Measurements from ENCODE around the gene CAMTA1. TPM values are rescaled to one million over a fixed set of nuclear protein-coding genes. Genes with fewer than 3 reads are reported as not detected.

Gene CAMTA1
- polyA plus RNA-seq, 5 donors, result 41.0 to 56.5 (median 48.5) TPM

- no peak for DNase-seq
Observed at GRCh38 chr1:7187112-7187493, 401.8 kb downstream of the CAMTA1 start.

GRCh38 chr1:7190261-7190660, 405.0 kb downstream of the CAMTA1 start:
- DNase-seq, result no peak

- no peak for DNase-seq
Observed at GRCh38 chr1:7192453-7192852, 407.2 kb downstream of the CAMTA1 start.

GRCh38 chr1:7196036-7196911, 411.0 kb downstream of the CAMTA1 start:
- DNase-seq, result no peak

- DNase-seq, result no peak
Observed at GRCh38 chr1:7198664-7199063, 413.4 kb downstream of the CAMTA1 start.

GRCh38 chr1:7199077-7199779, 414.0 kb downstream of the CAMTA1 start:
- DNase-seq, result no peak

- DNase-seq, result peak in 1 of 2 donors; percentile 8
Observed at GRCh38 chr1:7207875-7208646, 422.8 kb downstream of the CAMTA1 start.

GRCh38 chr1:7208647-7209180, 423.5 kb downstream of the CAMTA1 start:
- DNase-seq, result no peak

GRCh38 chr1:7209336-7209735, 424.1 kb downstream of the CAMTA1 start:
- DNase-seq, result no peak

GRCh38 chr1:7218210-7218832, 433.1 kb downstream of the CAMTA1 start:
- peak in 1 of 2 donors; percentile 4 for DNase-seq

- no peak for DNase-seq
Observed at GRCh38 chr1:7219031-7219430, 433.8 kb downstream of the CAMTA1 start.

GRCh38 chr1:7220007-7220406, 434.8 kb downstream of the CAMTA1 start:
- DNase-seq, result no peak

- no peak for DNase-seq
Observed at GRCh38 chr1:7220712-7221252, 435.5 kb downstream of the CAMTA1 start.

- no peak for DNase-seq
Observed at GRCh38 chr1:7221826-7222694, 436.8 kb downstream of the CAMTA1 start.

- no peak for DNase-seq
Observed at GRCh38 chr1:7222695-7223015, 437.4 kb downstream of the CAMTA1 start.

- DNase-seq, result no peak
Observed at GRCh38 chr1:7223334-7224080, 438.3 kb downstream of the CAMTA1 start.

GRCh38 chr1:7224081-7224534, 438.9 kb downstream of the CAMTA1 start:
- no peak for DNase-seq

- DNase-seq, result no peak
Observed at GRCh38 chr1:7224644-7225043, 439.4 kb downstream of the CAMTA1 start.

- no peak for DNase-seq
Observed at GRCh38 chr1:7225711-7226505, 440.7 kb downstream of the CAMTA1 start.
